Measurements from ENCODE around the gene AGAP1.

The AGAP1 gene

GRCh38 chr2:235554936-235555335 lies 61.1 kb downstream of the AGAP1 start:
- Histone ChIP-seq H3K27me3 (replicated peaks; ENCODE audit: control insufficient read depth, insufficient read depth, low read length) (no peaks in the 10 kb centered on the region), H3K4me1 (ENCODE audit: control insufficient read depth, insufficient read depth, low read length) (no peaks in the 10 kb centered on the region), H3K9ac (ENCODE audit: low read length) (no peak overlapping the region), H3K36me3 (ENCODE audit: control insufficient read depth, insufficient read depth, low read length, severe bottlenecking) (no peaks in the 10 kb centered on the region), H3K4me3 (ENCODE audit: low read length) (no peak overlapping the region), H3K9me3 (ENCODE audit: control insufficient read depth, low read length) (no peaks in the 10 kb centered on the region)
- no peak for DNase-seq (ENCODE audit: low read depth)

DNA sequence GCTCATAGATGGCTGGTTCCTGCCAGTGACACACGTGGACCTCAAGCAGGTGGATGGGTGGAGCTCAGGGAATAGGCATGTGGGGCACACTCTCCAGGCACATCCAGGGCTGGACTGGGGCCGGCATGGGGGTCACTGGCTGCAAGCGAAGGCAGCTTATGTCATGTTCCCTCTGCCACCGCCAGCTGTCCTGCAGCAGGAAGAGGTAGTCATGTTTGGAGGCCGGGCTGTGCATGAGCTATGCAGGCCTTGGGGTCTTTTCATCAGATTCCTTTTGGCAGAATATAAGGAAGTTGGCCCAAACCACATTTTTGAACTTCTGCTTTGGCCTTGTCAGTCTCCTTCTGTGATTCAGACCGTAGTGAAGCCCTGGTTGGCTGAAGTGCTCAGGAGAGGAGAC lies 61.5 kb downstream of the AGAP1 start:
- no peaks in the 10 kb centered on the region for H3K36me3 ChIP-seq (ENCODE audit: control insufficient read depth, insufficient read depth, low read length, severe bottlenecking)
- H3K9ac ChIP-seq (ENCODE audit: low read length): no peak overlapping the region
- no peaks in the 10 kb centered on the region for H3K27me3 ChIP-seq (replicated peaks; ENCODE audit: control insufficient read depth, insufficient read depth, low read length)
- no peaks in the 10 kb centered on the region for H3K4me1 ChIP-seq (ENCODE audit: control insufficient read depth, insufficient read depth, low read length)
- DNase-seq (ENCODE audit: low read depth): no peak
- no peaks in the 10 kb centered on the region for H3K9me3 ChIP-seq (ENCODE audit: control insufficient read depth, low read length)
- H3K4me3 ChIP-seq (ENCODE audit: low read length): no peak overlapping the region

GRCh38 chr2:235556086-235556485 lies 62.2 kb downstream of the AGAP1 start:
- Histone ChIP-seq H3K9ac (ENCODE audit: low read length) (no peak overlapping the region), H3K4me1 (ENCODE audit: control insufficient read depth, insufficient read depth, low read length) (no peaks in the 10 kb centered on the region), H3K9me3 (ENCODE audit: control insufficient read depth, low read length) (no peaks in the 10 kb centered on the region), H3K4me3 (ENCODE audit: low read length) (no peak overlapping the region), H3K27me3 (replicated peaks; ENCODE audit: control insufficient read depth, insufficient read depth, low read length) (no peaks in the 10 kb centered on the region), H3K36me3 (ENCODE audit: control insufficient read depth, insufficient read depth, low read length, severe bottlenecking) (no peaks in the 10 kb centered on the region)
- DNase-seq (ENCODE audit: low read depth): no peak

DNA sequence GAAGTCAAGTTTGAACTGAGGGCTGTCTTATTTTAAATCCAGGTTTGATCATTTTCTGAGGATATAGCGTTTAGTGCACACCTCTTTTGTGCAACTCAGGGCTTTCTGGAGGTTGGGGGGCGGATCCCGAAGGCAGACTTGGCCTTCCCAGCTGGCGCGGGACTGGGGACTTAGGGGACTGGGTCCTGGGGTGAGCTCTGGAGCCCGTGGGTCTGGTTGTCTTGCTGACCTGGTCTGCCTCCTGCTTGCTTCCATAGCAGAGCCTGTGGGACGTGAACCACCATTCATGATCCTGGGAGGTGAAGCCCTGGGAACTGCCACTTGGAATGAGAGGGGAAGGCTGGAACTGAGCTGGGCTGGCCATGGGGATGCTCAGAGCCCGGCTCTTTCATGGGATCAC lies 63.1 kb downstream of the AGAP1 start:
- no peaks in the 10 kb centered on the region for H3K27me3 ChIP-seq (replicated peaks; ENCODE audit: control insufficient read depth, insufficient read depth, low read length)
- DNase-seq (ENCODE audit: low read depth): no peak
- H3K4me3 ChIP-seq (ENCODE audit: low read length): no peak overlapping the region
- no peaks in the 10 kb centered on the region for H3K4me1 ChIP-seq (ENCODE audit: control insufficient read depth, insufficient read depth, low read length)
- H3K9ac ChIP-seq (ENCODE audit: low read length): no peak overlapping the region
- H3K9me3 ChIP-seq (ENCODE audit: control insufficient read depth, low read length): no peaks in the 10 kb centered on the region
- H3K36me3 ChIP-seq (ENCODE audit: control insufficient read depth, insufficient read depth, low read length, severe bottlenecking): no peaks in the 10 kb centered on the region

GRCh38 chr2:235557903-235558302 lies 64.1 kb downstream of the AGAP1 start:
- Histone ChIP-seq H3K4me3 (ENCODE audit: low read length) (no peak overlapping the region), H3K36me3 (ENCODE audit: control insufficient read depth, insufficient read depth, low read length, severe bottlenecking) (no peaks in the 10 kb centered on the region), H3K4me1 (ENCODE audit: control insufficient read depth, insufficient read depth, low read length) (no peaks in the 10 kb centered on the region), H3K9ac (ENCODE audit: low read length) (no peak overlapping the region), H3K9me3 (ENCODE audit: control insufficient read depth, low read length) (no peaks in the 10 kb centered on the region), H3K27me3 (replicated peaks; ENCODE audit: control insufficient read depth, insufficient read depth, low read length) (no peaks in the 10 kb centered on the region)
- no peak for DNase-seq (ENCODE audit: low read depth)

DNA sequence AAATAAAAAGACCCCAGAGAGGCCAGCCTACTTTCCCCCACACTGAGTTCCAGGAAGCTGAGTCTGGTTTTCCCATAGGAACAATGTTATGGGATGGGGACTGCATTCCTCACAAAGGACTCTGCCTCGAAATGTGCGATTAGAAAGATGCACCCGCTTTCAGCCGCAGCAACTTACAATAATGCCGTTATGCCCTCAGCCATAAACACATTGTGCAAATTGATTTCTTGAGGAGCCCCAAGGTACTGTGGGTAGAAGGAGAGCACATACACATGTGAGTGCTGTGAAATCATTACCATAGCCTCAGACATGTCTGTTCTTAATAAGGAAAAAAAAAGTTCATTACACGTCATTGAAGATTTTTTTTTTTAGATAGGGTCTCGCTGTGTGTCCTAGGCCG lies 64.7 kb downstream of the AGAP1 start:
- no peaks in the 10 kb centered on the region for H3K9me3 ChIP-seq (ENCODE audit: control insufficient read depth, low read length)
- H3K4me1 ChIP-seq (ENCODE audit: control insufficient read depth, insufficient read depth, low read length): no peaks in the 10 kb centered on the region
- H3K36me3 ChIP-seq (ENCODE audit: control insufficient read depth, insufficient read depth, low read length, severe bottlenecking): no peaks in the 10 kb centered on the region
- no peak overlapping the region for H3K9ac ChIP-seq (ENCODE audit: low read length)
- H3K27me3 ChIP-seq (replicated peaks; ENCODE audit: control insufficient read depth, insufficient read depth, low read length): no peaks in the 10 kb centered on the region
- DNase-seq (ENCODE audit: low read depth): no peak
- H3K4me3 ChIP-seq (ENCODE audit: low read length): no peak overlapping the region

DNA sequence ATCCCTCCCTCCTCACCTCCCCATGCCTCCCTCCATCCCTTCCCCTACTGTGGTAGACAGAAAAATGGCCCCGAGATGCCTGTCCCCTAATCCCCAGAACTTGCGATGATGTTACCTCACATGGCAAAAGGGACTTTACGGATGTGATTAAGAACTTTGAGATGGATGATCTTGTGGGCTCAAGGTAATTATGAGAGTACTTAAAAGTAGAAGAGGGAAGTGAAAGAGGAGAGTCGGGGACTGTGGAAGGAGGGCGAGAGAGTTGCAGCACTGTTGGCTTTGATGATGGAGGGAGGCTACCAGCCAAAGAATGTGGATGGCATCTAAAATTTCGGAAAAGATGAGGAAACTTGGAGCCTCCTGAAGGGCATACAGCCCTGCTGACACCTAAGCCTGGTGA lies 66.5 kb downstream of the AGAP1 start:
- Histone ChIP-seq H3K36me3 (ENCODE audit: control insufficient read depth, insufficient read depth, low read length, severe bottlenecking) (no peaks in the 10 kb centered on the region), H3K9me3 (ENCODE audit: control insufficient read depth, low read length) (no peaks in the 10 kb centered on the region), H3K9ac (ENCODE audit: low read length) (no peak overlapping the region), H3K4me1 (ENCODE audit: control insufficient read depth, insufficient read depth, low read length) (no peaks in the 10 kb centered on the region), H3K4me3 (ENCODE audit: low read length) (no peak overlapping the region), H3K27me3 (replicated peaks; ENCODE audit: control insufficient read depth, insufficient read depth, low read length) (no peaks in the 10 kb centered on the region)
- DNase-seq (ENCODE audit: low read depth): no peak

GRCh38 chr2:235561450-235561849 lies 67.6 kb downstream of the AGAP1 start:
- no peak for DNase-seq (ENCODE audit: low read depth)
- no peaks in the 10 kb centered on the region for H3K36me3 ChIP-seq (ENCODE audit: control insufficient read depth, insufficient read depth, low read length, severe bottlenecking)
- no peaks in the 10 kb centered on the region for H3K27me3 ChIP-seq (replicated peaks; ENCODE audit: control insufficient read depth, insufficient read depth, low read length)
- no peaks in the 10 kb centered on the region for H3K4me1 ChIP-seq (ENCODE audit: control insufficient read depth, insufficient read depth, low read length)
- no peak overlapping the region for H3K9ac ChIP-seq (ENCODE audit: low read length)
- no peak overlapping the region for H3K4me3 ChIP-seq (ENCODE audit: low read length)
- H3K9me3 ChIP-seq (ENCODE audit: control insufficient read depth, low read length): no peaks in the 10 kb centered on the region

- Histone ChIP-seq H3K27me3 (replicated peaks; ENCODE audit: control insufficient read depth, insufficient read depth, low read length) (no peaks in the 10 kb centered on the region), H3K4me1 (ENCODE audit: control insufficient read depth, insufficient read depth, low read length) (no peaks in the 10 kb centered on the region), H3K9me3 (ENCODE audit: control insufficient read depth, low read length) (no peaks in the 10 kb centered on the region), H3K36me3 (ENCODE audit: control insufficient read depth, insufficient read depth, low read length, severe bottlenecking) (no peaks in the 10 kb centered on the region), H3K9ac (ENCODE audit: low read length) (no peak overlapping the region), H3K4me3 (ENCODE audit: low read length) (no peak overlapping the region)
- DNase-seq (ENCODE audit: low read depth): no peak
Measured at GRCh38 chr2:235562065-235562747, 68.4 kb downstream of the AGAP1 start.

DNA sequence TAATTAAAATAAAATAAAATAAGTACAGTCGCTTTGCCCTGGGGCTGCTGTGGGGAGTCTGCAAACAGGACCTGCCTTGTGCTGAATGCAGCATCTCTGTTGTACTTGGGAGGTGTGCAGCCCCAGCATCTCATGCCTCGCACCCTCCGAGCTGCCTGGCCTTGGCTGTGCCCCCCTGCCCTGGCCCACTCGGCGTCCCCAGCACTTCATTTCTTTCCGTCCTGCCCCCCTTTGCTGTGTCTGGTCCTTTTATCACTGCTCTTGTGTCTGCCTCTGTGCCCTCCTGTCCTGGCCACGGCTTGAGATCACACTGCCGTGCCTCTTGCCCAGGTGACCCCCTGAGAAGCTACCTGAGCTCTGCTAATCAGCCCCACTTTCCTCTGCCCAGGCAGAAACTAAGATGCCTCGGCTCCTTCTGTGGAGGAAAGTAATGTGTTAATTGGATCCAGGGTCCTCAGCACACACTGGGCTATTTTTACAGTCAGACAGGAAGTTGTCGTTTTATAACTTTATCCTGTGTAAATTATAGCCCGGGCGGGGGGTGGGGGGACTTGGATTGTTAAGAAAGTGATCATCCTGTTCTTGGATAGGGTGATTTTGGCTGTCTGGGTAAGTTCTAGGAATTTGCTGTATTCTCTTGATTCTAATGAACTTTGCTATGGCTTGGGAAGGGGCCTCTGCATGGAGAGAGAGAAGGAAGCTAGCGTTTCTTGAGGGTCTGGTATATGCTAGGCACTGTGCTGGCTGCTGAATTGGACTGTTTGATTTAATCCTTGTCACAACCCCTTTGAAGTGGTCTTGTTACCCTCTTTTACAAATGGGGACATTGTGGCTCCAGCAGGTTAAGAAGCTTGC lies 69.4 kb downstream of the AGAP1 start:
- H3K4me3 ChIP-seq (ENCODE audit: low read length): no peak overlapping the region
- H3K9ac ChIP-seq (ENCODE audit: low read length): no peak overlapping the region
- no peak for DNase-seq (ENCODE audit: low read depth)
- peaks cover under 1% of the 10 kb centered on the region for H3K4me1 ChIP-seq (ENCODE audit: control insufficient read depth, insufficient read depth, low read length)
- H3K9me3 ChIP-seq (ENCODE audit: control insufficient read depth, low read length): peaks cover under 1% of the 10 kb centered on the region
- no peaks in the 10 kb centered on the region for H3K27me3 ChIP-seq (replicated peaks; ENCODE audit: control insufficient read depth, insufficient read depth, low read length)
- no peaks in the 10 kb centered on the region for H3K36me3 ChIP-seq (ENCODE audit: control insufficient read depth, insufficient read depth, low read length, severe bottlenecking)

GRCh38 chr2:235564066-235564465 lies 70.2 kb downstream of the AGAP1 start:
- Histone ChIP-seq H3K27me3 (replicated peaks; ENCODE audit: control insufficient read depth, insufficient read depth, low read length) (no peaks in the 10 kb centered on the region), H3K36me3 (ENCODE audit: control insufficient read depth, insufficient read depth, low read length, severe bottlenecking) (peaks cover 4% of the 10 kb centered on the region), H3K4me1 (ENCODE audit: control insufficient read depth, insufficient read depth, low read length) (peaks cover 3% of the 10 kb centered on the region), H3K4me3 (ENCODE audit: low read length) (no peak overlapping the region), H3K9ac (ENCODE audit: low read length) (no peak overlapping the region), H3K9me3 (ENCODE audit: control insufficient read depth, low read length) (peaks cover 6% of the 10 kb centered on the region)
- DNase-seq (ENCODE audit: low read depth): no peak
